K562 (cell line): ENCODE data around the gene TMEM208. TPM values are rescaled to one million over a fixed set of nuclear protein-coding genes. Genes with fewer than 3 reads are reported as not detected.

Source experiments
- ARID3B ChIP-seq: fragments of 250-450 bp; sonication (Bioruptor Pico); IDR thresholded peaks from 2 replicates; pipeline ENCODE4 v1.4.0; 2020; ENCODE audit warnings: borderline replicate concordance
- BACH1 ChIP-seq: fragments of 200-800 bp; sonication (Bioruptor generic); IDR thresholded peaks from 2 replicates; pipeline ENCODE4 v1.6.1; 2016; ENCODE audit warnings: missing genetic modification characterization, missing compliant biosample characterization
- BMI1 ChIP-seq: fragments of 150-350 bp; IDR thresholded peaks from 2 replicates; pipeline ENCODE4 v1.6.1; 2014; ENCODE audit warnings: low read length
- BRCA1 ChIP-seq, 2 experiments: fragments of 450-650 bp in 1 of 2; sonication (generic) in 1 of 2; formaldehyde crosslinking in 1 of 2; IDR thresholded peaks; 2 replicates each; pipeline versions ENCODE4 v1.5.0 to v1.6.1; 2017 to 2020; ENCODE audit warnings: mild to moderate bottlenecking in 1 of 2, missing genetic modification reagents in 1 of 2
- BRD9 ChIP-seq: fragments of 450-650 bp; IDR thresholded peaks from 2 replicates; pipeline ENCODE4 v1.6.1; 2018; ENCODE audit warnings: low read depth; ENCODE audit not compliant: partially characterized antibody
- CBFB ChIP-seq: sonication (generic); formaldehyde crosslinking; IDR thresholded peaks from 2 replicates; pipeline ENCODE4 v1.4.0; 2020; ENCODE audit warnings: mild to moderate bottlenecking, missing genetic modification reagents
- CEBPB ChIP-seq: fragments of 450-650 bp; IDR thresholded peaks from 2 replicates; pipeline ENCODE4 v1.6.1; 2016; ENCODE audit warnings: missing genetic modification characterization, missing compliant biosample characterization
- CTBP1 ChIP-seq: fragments of 450-650 bp; IDR thresholded peaks from 2 replicates; pipeline ENCODE4 v1.6.1; 2016; ENCODE audit warnings: borderline replicate concordance
- E2F3 ChIP-seq: fragments of 250-450 bp; sonication (Bioruptor Pico); IDR thresholded peaks from 2 replicates; pipeline ENCODE4 v1.4.0; 2020; ENCODE audit warnings: mild to moderate bottlenecking
- FOXM1 ChIP-seq, 2 experiments: fragments of 450-650 bp in 1 of 2; sonication (generic) in 1 of 2; formaldehyde crosslinking in 1 of 2; IDR thresholded peaks; 2 replicates each; pipeline versions ENCODE4 v1.6.1 to v1.9.0; 2017 to 2022; ENCODE audit warnings: low read depth in 2 of 2, mild to moderate bottlenecking in 2 of 2, missing genetic modification reagents in 1 of 2, moderate library complexity in 1 of 2
- GATA2 ChIP-seq: sonication (generic); formaldehyde crosslinking; IDR thresholded peaks from 2 replicates; pipeline ENCODE4 v1.4.0; 2020; ENCODE audit warnings: mild to moderate bottlenecking, missing genetic modification reagents
- KLF16 ChIP-seq: IDR thresholded peaks from 2 replicates; pipeline ENCODE4 v1.6.1; 2016; ENCODE audit warnings: antibody characterized with exemption
- KLF6 ChIP-seq: fragments of 250-450 bp; sonication (Bioruptor Pico); IDR thresholded peaks from 2 replicates; pipeline ENCODE4 v1.4.0; 2020; ENCODE audit warnings: mild to moderate bottlenecking, moderate library complexity, borderline replicate concordance
- LEF1 ChIP-seq: fragments of 450-650 bp; IDR thresholded peaks from 2 replicates; pipeline ENCODE4 v1.6.1; 2016; ENCODE audit warnings: mild to moderate bottlenecking
- MIER1 ChIP-seq: fragments of 450-650 bp; IDR thresholded peaks from 2 replicates; pipeline ENCODE4 v1.6.1; 2016; ENCODE audit warnings: antibody characterized with exemption, mild to moderate bottlenecking, low read depth
- MLLT1 ChIP-seq, 2 experiments: fragments of 450-650 bp; IDR thresholded peaks; 2 replicates each; pipeline ENCODE4 v1.6.1; 2016
- PBX2 ChIP-seq, 2 experiments: IDR thresholded peaks in 1 of 2; conservative IDR thresholded peaks in 1 of 2; 2 replicates each; pipeline ENCODE4 v1.6.1; 2016; ENCODE audit warnings: low read depth in 2 of 2, mild to moderate bottlenecking in 1 of 2, missing compliant biosample characterization in 1 of 2, missing genetic modification characterization in 1 of 2, moderate library complexity in 1 of 2
- POLR2A ChIP-seq: fragments of 450-650 bp; conservative IDR thresholded peaks from 2 replicates; pipeline ENCODE4 v1.6.1; 2016
- PRMT5 ChIP-seq: sonication (generic); formaldehyde crosslinking; IDR thresholded peaks from 2 replicates; pipeline ENCODE4 v1.5.0; 2020; ENCODE audit warnings: missing genetic modification reagents
- RBM34 ChIP-seq: fragments of 200-400 bp; formaldehyde crosslinking; IDR thresholded peaks from 2 replicates; pipeline ENCODE4 v1.6.1; 2018; ENCODE audit warnings: low read length, borderline replicate concordance; ENCODE audit not compliant: insufficient read depth
- YY1 ChIP-seq, 3 experiments: IDR thresholded peaks; 2 replicates each; pipeline ENCODE4 v1.6.1; 2011; ENCODE audit warnings: low read length in 2 of 3, mild to moderate bottlenecking in 2 of 3, moderate library complexity in 2 of 3, borderline replicate concordance in 1 of 3, control low read depth in 1 of 3, low read depth in 1 of 3; ENCODE audit not compliant: insufficient read depth in 3 of 3, insufficient replicate concordance in 2 of 3, control insufficient read depth in 1 of 3, insufficient read length in 1 of 3; ENCODE audit errors: extremely low read depth in 1 of 3
- ZNF143 ChIP-seq: sonication (generic); formaldehyde crosslinking; IDR thresholded peaks from 2 replicates; pipeline ENCODE4 v1.9.0; 2022; ENCODE audit warnings: mild to moderate bottlenecking, missing genetic modification reagents
- ZNF75A ChIP-seq: fragments of 450-650 bp; formaldehyde crosslinking; IDR thresholded peaks from 2 replicates; pipeline ENCODE4 v1.4.0; 2020; ENCODE audit warnings: mild to moderate bottlenecking
- polyA plus RNA-seq, 8 experiments: library from polyadenylated mRNA; depleted of rRNA in 4 of 8; stranded (reverse) in 5 of 8; unstranded in 3 of 8; fragments of >200 nt; fragmentation: Nextera tagmentation in 2 of 8; fragmentation: Illumina TruSeq in 1 of 8; extraction: Ambion mirVana in 2 of 8; extraction: Trizol in 1 of 8; gene quantifications; 2 replicates each; pipeline versions ENCODE4 v1.2.1 to v1.2.3, GENCODE V29; 2011 to 2014; ENCODE audit warnings: inconsistent platforms in 1 of 8, missing spikeins in 1 of 8
- total RNA-seq, 7 experiments: library from RNA; depleted of rRNA in 6 of 7; stranded (reverse); fragments of >200 nt in 6 of 7; fragmentation: Illumina TruSeq in 2 of 7; extraction: Trizol in 2 of 7; gene quantifications; 2 replicates each; pipeline versions ENCODE4 v1.2.1 to v1.2.3, GENCODE V29; 2011 to 2021; ENCODE audit warnings: low replicate concordance in 1 of 7

The TMEM208 gene
- total and polyA plus RNA-seq, 9 of the 15 experiments (the other 6 are each of a cell fraction or from before 2014, with no cell fraction given), result 31.8 to 239 (median 54.3) TPM

- TF ChIP-seq MLLT1 (IDR thresholded peaks at IDR 0.05) (no peak), PRMT5 (CRISPR knock-in tag) (no peak), ZNF75A (no peak), CTBP1 (peak; percentile 60; the same call in 1 of the 2 replicates), ZNF143 (CRISPR knock-in tag) (0 out of 2 replicates have a peak, but pooled peaks have one; percentile 30), KLF6 (no peak), MIER1 (no peak), LEF1 (0 out of 2 replicates have a peak, but pooled peaks have one; percentile 26), PBX2 (CRISPR knock-in tag; IDR thresholded peaks at IDR 0.05; ENCODE audit: low read depth) (no peak), PBX2 (tag; conservative IDR thresholded peaks at IDR 0.05; ENCODE audit: low read depth) (no peak), BMI1 (no peak), CEBPB (tag) (peak; percentile 79), YY1 (IDR thresholded peaks at IDR 0.05; ENCODE audit: borderline replicate concordance in 1 of 3, control insufficient read depth in 1 of 3, extremely low read depth in 1 of 3, insufficient read depth in 3 of 3, insufficient read length in 1 of 3, insufficient replicate concordance in 2 of 3, low read depth in 1 of 3, low read length in 2 of 3) (peak in 2 of 3 experiments; percentile 22 to 29), CBFB (CRISPR knock-in tag) (no peak), ARID3B (CRISPR knock-in tag) (no peak), BACH1 (no peak), E2F3 (CRISPR knock-in tag) (no peak), GATA2 (CRISPR knock-in tag) (no peak), BRCA1 (IDR thresholded peaks at IDR 0.05) (no peak), BRCA1 (CRISPR knock-in tag; IDR thresholded peaks at IDR 0.05) (no peak), RBM34 (no peak), FOXM1 (IDR thresholded peaks at IDR 0.05; ENCODE audit: low read depth) (no peak), FOXM1 (CRISPR knock-in tag; IDR thresholded peaks at IDR 0.05; ENCODE audit: low read depth) (peak; percentile 67; the same call in 1 of the 2 replicates), KLF16 (peak; percentile 28; the same call in 1 of the 2 replicates), BRD9 (peak; percentile 49), POLR2A (peak; percentile 72)
These were observed 19.3 kb downstream of the TMEM208 start (continued) for GRCh38 chr16:67246081-67246755.
